ENCODE measurements around the gene GALR2. TPM values are rescaled to one million over a fixed set of nuclear protein-coding genes. Genes with fewer than 3 reads are reported as not detected.
A peak's percentile ranks its signal among the peaks of the same experiment; 100 is the strongest.

GALR2 gene
- total RNA-seq, 1 donor = not detected

- no peak for TF ChIP-seq CTCF (IDR thresholded peaks at IDR 0.05; ENCODE audit: insufficient read depth, low read depth, low read length)
- DNase-seq (ENCODE audit: low read depth) = peak; percentile 16
- H3K4me3 ChIP-seq (ENCODE audit: low read depth, low read length) = peak overlapping the region; percentile 100
Measured at GRCh38 chr17:76071531-76072147, 2.9 kb upstream of the GALR2 start.

GRCh38 chr17:76072148-76072858 lies 2.3 kb upstream of the GALR2 start, which contains the start of gene SRP68:
TSS of gene SRP68 (minus strand) at chr17:76072517. CDS start at chr17:76072491, 26 bp downstream.
- no peak for TF ChIP-seq CTCF (IDR thresholded peaks at IDR 0.05; ENCODE audit: insufficient read depth, low read depth, low read length)
- H3K4me3 ChIP-seq (ENCODE audit: low read depth, low read length) = peak within 1 kb of the TSS; percentile 100
- DNase-seq (ENCODE audit: low read depth) = peak; percentile 92

- no peak overlapping the region for H3K4me3 ChIP-seq (ENCODE audit: low read depth, low read length)
- peak; percentile 12 for DNase-seq (ENCODE audit: low read depth)
- TF ChIP-seq CTCF (IDR thresholded peaks at IDR 0.05; ENCODE audit: insufficient read depth, low read depth, low read length) = no peak
Measured at GRCh38 chr17:76075364-76076145, 974 bp downstream of the GALR2 start.

GRCh38 chr17:76076146-76076764 lies 1.7 kb downstream of the GALR2 start:
- no peak for TF ChIP-seq CTCF (IDR thresholded peaks at IDR 0.05; ENCODE audit: insufficient read depth, low read depth, low read length)
- no peak for DNase-seq (ENCODE audit: low read depth)
- H3K4me3 ChIP-seq (ENCODE audit: low read depth, low read length) = no peak overlapping the region

- TF ChIP-seq CTCF (IDR thresholded peaks at IDR 0.05; ENCODE audit: insufficient read depth, low read depth, low read length) = no peak
- H3K4me3 ChIP-seq (ENCODE audit: low read depth, low read length) = no peak overlapping the region
- peak; percentile 14 for DNase-seq (ENCODE audit: low read depth)
Measured at GRCh38 chr17:76076765-76077583, 2.4 kb downstream of the GALR2 start.

Data from fibroblast of villous mesenchyme (primary cell).